Jurkat, Clone E6-1 (cell line): ENCODE data around the gene BIRC7.

Experiments
- DNase-seq: peaks from one replicate; pipeline ENCODE4 v3.0.0-alpha.2; 2011; ENCODE audit warnings: low read depth, low spot score
- H3K4me3 ChIP-seq: 2 replicates; pipeline ENCODE4 v1.5.1; 2011; ENCODE audit warnings: mild to moderate bottlenecking, low read length, control low read depth, moderate library complexity

Gene BIRC7

DNA sequence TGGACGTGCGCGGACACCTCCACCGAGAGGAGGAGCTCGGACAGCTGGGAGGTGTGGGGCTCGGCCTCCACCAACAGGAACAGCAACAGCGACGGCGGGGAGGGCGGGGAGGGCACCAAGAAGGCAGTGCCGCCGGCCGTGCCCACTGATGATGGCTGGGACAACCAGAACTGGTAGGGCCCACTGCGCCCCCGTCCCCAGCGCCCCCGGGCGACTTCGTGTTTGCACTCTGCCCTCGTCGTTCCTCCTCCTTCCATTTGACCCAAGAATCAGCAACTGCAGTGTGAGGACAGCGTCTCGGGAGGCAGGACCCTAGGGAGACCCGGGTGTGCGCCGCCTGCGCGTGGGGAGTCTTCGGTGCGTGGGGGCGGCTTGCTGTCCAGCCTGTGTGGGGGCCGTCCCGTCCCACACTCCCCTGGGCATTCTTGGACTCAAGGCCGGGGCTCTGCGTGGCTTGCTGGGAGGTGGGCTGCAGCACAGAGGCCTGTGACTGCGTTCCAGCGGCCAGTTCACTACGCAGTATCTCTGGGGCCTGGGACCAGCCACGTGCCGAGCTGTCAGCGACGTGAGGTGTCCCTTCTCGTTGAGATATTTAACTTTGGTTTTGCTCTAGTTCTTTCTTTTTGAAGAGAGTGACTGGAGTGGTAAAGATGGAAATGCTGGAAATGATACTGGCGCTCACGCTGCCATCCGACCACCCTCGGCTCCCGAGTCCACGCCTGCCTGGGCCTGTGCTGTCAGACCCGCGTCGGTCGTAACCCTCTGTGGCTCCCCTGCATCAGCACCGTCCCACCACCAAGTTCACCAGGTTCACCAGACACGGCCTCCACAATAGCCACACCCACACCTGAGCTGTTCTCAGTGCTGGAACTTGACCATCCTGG, 52.2 kb downstream of the BIRC7 start:
- no peak overlapping the region for H3K4me3 ChIP-seq
- DNase-seq, result no peak

DNA sequence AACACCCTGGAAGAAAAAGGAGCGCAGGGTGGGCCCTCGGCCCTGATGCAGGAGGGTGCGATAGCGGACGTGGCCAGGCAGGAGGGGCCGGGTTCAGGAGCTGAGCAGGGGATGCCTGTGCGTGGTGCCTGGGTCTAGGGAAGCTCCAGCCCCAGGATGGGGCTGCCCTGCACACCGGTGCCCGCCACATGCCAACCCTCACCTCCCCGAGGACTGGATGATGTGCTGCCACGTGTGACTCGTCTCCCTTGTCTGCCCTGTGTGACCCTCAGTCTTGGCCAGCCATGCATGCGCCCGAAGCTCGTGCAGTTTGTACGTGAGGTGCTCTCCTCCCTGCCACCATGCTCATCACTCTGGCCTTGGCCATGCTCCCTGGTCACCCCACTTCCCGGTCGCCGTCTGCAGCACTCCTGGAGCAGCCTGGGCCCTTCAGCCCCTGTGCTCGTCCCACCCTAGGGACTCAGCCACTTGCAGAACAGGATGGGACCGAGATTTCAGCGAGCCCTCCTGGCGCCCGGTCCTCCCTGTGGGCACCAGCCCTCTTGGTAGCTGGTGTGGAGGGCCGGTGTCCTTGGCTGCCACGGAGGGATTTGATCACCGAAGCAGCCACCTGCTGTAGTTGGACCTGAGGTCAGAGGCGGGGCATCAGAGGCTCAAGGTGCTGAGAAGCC, 53.0 kb downstream of the BIRC7 start:
- DNase-seq, result no peak
- no peak overlapping the region for H3K4me3 ChIP-seq

DNA sequence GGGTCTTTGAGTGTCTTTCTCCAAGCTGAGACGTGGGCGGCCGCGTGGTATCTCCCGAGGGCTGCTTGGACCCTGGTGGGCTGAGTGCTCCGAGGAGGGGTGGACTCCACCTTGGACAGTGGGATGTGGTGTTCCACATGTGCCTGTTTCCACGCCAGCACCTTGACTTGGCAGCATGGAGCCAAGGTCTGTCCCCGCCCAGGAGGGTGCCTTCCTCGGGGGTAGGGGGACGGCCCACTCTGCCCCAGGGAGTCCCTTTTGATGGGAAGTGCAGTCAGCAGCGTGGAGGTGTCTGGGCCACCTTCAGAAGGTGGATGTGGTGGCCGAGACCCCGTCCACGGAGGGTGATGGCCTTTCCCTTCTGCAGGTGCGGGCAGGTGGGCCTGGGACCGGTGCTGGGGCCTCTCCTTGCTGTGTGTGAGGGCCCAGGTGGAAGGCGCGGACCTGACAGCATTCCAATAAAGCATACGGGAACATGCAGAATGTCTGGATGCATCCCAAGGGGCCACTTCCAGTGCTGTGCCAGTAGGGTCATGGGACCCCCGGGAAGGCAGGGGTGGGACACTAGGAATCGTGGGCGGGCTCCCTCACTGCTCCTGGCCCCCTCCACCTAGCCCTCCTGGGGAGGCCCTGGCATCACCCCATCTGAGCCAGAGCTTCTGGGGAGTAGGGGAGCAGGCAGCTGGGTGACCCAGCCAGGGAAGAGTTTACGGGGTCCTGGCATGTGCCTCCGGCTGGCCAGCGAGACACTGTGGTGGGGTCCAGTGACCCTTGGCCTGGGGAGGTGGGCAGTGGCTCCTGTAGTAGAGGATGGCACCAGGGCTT, 53.8 kb downstream of the BIRC7 start:
- DNase-seq, result no peak

More for the DNA sequence above, 53.8 kb downstream of the BIRC7 start:
- no peak overlapping the region for H3K4me3 ChIP-seq
